CD4-positive, alpha-beta memory T cell (primary cell): ENCODE results near the gene UBASH3B. TPM values are rescaled to one million over a fixed set of nuclear protein-coding genes. Genes with fewer than 3 reads are reported as not detected.
A peak's percentile ranks its signal among the peaks of the same experiment; 100 is the strongest.

ENCODE experiments used
- CTCF ChIA-PET: fragments of 350-600 bp; sonication (Branson Sonifier 250); formaldehyde crosslinking; loops from one replicate; lab custom pipeline; 2021; ENCODE audit warnings: inconsistent platforms; ENCODE audit not compliant: partially characterized antibody; lab: Charles Lee
- POLR2A ChIA-PET: fragments of 350-600 bp; sonication (Branson Sonifier 250); formaldehyde crosslinking; loops from one replicate; lab custom pipeline; 2021; ENCODE audit not compliant: partially characterized antibody; lab: Charles Lee
- DNase-seq, 5 donors: peaks; one replicate each; pipeline versions ENCODE4 v3.0.0 to v3.0.0-alpha.2; 2020 to 2022; ENCODE audit warnings: mixed read lengths in 1 of 5
- H3K27ac ChIP-seq: one replicate; pipeline ENCODE4 v1.7.0; 2013; ENCODE audit warnings: low read depth, low read length
- H3K27me3 ChIP-seq: 2 replicates; pipeline ENCODE4 v1.7.0; 2013; ENCODE audit warnings: mild to moderate bottlenecking, low read length, moderate library complexity; ENCODE audit not compliant: insufficient read depth
- H3K36me3 ChIP-seq: 2 replicates; pipeline ENCODE4 v1.7.0; 2013; ENCODE audit warnings: mild to moderate bottlenecking, low read length, moderate library complexity; ENCODE audit not compliant: insufficient read depth
- H3K4me1 ChIP-seq: 2 replicates; pipeline ENCODE4 v1.7.0; 2013; ENCODE audit warnings: mild to moderate bottlenecking, low read length, moderate library complexity; ENCODE audit not compliant: insufficient read depth
- H3K4me3 ChIP-seq, 2 donors: one replicate each; pipeline ENCODE4 v1.7.0; 2013; ENCODE audit warnings: low read length in 2 of 2, mild to moderate bottlenecking in 1 of 2
- H3K9me3 ChIP-seq, 2 donors: one replicate each; pipeline ENCODE4 v1.7.0; 2013; ENCODE audit warnings: low read length in 2 of 2, control low read depth in 1 of 2; ENCODE audit not compliant: control insufficient read depth in 1 of 2
- H3K27ac Mint-ChIP-seq, 7 donors: one replicate each; pipeline ENCODE4 v1.8.0; 2020 to 2021; ENCODE audit warnings: mixed read lengths in 7 of 7, mild to moderate bottlenecking in 6 of 7, inconsistent platforms in 3 of 7, moderate library complexity in 3 of 7
- H3K27me3 Mint-ChIP-seq, 2 donors: one replicate each; pipeline ENCODE4 v1.8.0; 2020 to 2021; ENCODE audit warnings: mixed read lengths in 2 of 2
- H3K36me3 Mint-ChIP-seq, 2 donors: one replicate each; pipeline ENCODE4 v1.8.0; 2020 to 2021; ENCODE audit warnings: mixed read lengths in 2 of 2, inconsistent platforms in 1 of 2, mild to moderate bottlenecking in 1 of 2
- H3K4me1 Mint-ChIP-seq, 4 donors: one replicate each; pipeline ENCODE4 v1.8.0; 2020 to 2021; ENCODE audit warnings: mixed read lengths in 4 of 4, mild to moderate bottlenecking in 1 of 4
- H3K4me3 Mint-ChIP-seq, 8 donors: one replicate each; pipeline ENCODE4 v1.8.0; 2020 to 2021; ENCODE audit warnings: mixed read lengths in 8 of 8, mild to moderate bottlenecking in 7 of 8, moderate library complexity in 6 of 8, inconsistent platforms in 3 of 8
- H3K9me3 Mint-ChIP-seq, 8 donors: one replicate each; pipeline ENCODE4 v1.8.0; 2020 to 2021; ENCODE audit warnings: mixed read lengths in 8 of 8, mild to moderate bottlenecking in 5 of 8, inconsistent platforms in 3 of 8, moderate library complexity in 1 of 8
- intact Hi-C: fragments of 100-400 bp; cut with micrococcal nuclease; formaldehyde crosslinking; loops from one replicate; pipeline ENCODE4 v1.15.1; 2023
- polyA plus RNA-seq, 2 donors: library from polyadenylated mRNA; unstranded; fragments of 300-500 nt; fragmentation: Illumina TruSeq; gene quantifications; one replicate each; pipeline ENCODE4 v1.2.3, GENCODE V29; 2021
- total RNA-seq, 2 experiments: library from RNA; stranded (reverse); gene quantifications; one replicate each; pipeline ENCODE4 v1.2.3, GENCODE V29; 2021

The UBASH3B gene
- total and polyA plus RNA-seq, 4 experiments from 2014 or later, result 6.7 to 30.9 (median 20.2) TPM

GRCh38 chr11:122721964-122722266 is 66.4 kb downstream of the UBASH3B start:
- peaks cover 52 to 85% (median 69%) of the 10 kb centered on the region in 4 donors for H3K4me1 Mint-ChIP-seq
- DNase-seq, result peak in 1 of 5 donors; percentile 23
- ChIA-PET CTCF (interaction anchor here (0.8 to 1.9 kb wide), 12 partner anchors 12 to 333 kb away, joined by 3 to 9 read pairs (median 5); partner anchors contain the start of gene UBASH3B), POLR2A (interaction anchor here (0.9 to 3.5 kb wide), 12 partner anchors 10 to 64 kb away, joined by 3 to 19 read pairs (median 6); no protein-coding TSS in a partner anchor)
- H3K4me3 Mint-ChIP-seq, result peak overlapping the region in 5 of 8 donors; percentile 5 to 63 (median 27)
- H3K27ac ChIP-seq, result peak overlapping the region; percentile 2
- H3K36me3 Mint-ChIP-seq, result peaks cover 2 to 6% of the 10 kb centered on the region in 2 donors
- peak overlapping the region in 6 of 7 donors; percentile 42 to 83 (median 78) for H3K27ac Mint-ChIP-seq
- no peak overlapping the region for H3K4me3 ChIP-seq
- intact Hi-C loops, result loop anchor here (2.0 kb wide), 1 partner anchor 25 kb away; no protein-coding TSS in a partner anchor
- no peaks in the 10 kb centered on the region for H3K27me3 ChIP-seq
- H3K36me3 ChIP-seq, result no peaks in the 10 kb centered on the region
- H3K9me3 Mint-ChIP-seq, result no peaks in the 10 kb centered on the region
- H3K4me1 ChIP-seq, result peaks cover 65% of the 10 kb centered on the region
- H3K9me3 ChIP-seq, result no peaks in the 10 kb centered on the region
- H3K27me3 Mint-ChIP-seq, result no peaks in the 10 kb centered on the region

DNA sequence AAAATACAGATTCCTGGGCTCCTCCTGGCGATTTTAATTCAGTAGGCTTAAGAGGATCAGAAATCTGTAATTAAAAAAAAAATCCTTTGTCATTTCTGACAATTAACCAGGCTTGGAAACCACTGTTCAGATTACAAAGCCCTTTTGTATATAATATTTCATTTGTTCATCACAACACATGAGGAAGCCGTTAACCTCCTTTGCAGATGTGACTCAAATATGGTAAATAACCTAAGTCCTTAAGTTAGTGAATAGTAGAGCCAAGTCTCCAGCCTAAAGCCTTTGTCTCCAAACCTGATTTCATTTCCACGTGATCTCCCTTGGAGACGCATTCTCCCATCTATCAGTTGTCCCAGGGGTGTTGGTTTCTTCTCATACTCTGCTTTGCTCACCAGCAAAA is 67.6 kb downstream of the UBASH3B start:
- POLR2A ChIA-PET, result interaction anchor here (0.9 to 2.6 kb wide), 10 partner anchors 9 to 67 kb away, joined by 3 to 11 read pairs (median 5); partner anchors contain the start of gene UBASH3B
- Histone ChIP-seq H3K36me3 (no peaks in the 10 kb centered on the region), H3K27ac (no peak overlapping the region), H3K4me1 (peaks cover 65% of the 10 kb centered on the region), H3K9me3 (no peaks in the 10 kb centered on the region), H3K4me3 (no peak overlapping the region), H3K27me3 (no peaks in the 10 kb centered on the region)
- peaks cover 2 to 6% of the 10 kb centered on the region in 2 donors for H3K36me3 Mint-ChIP-seq
- no peak for DNase-seq
- intact Hi-C loops, result loop anchor here (2.0 kb wide), 1 partner anchor 26 kb away; no protein-coding TSS in a partner anchor
- no peaks in the 10 kb centered on the region for H3K9me3 Mint-ChIP-seq
- CTCF ChIA-PET, result interaction anchor here (0.9 to 1.6 kb wide), 8 partner anchors 12 to 95 kb away, joined by 3 to 5 read pairs (median 4); no protein-coding TSS in a partner anchor
- peak overlapping the region in 6 of 7 donors; percentile 31 to 90 (median 72) for H3K27ac Mint-ChIP-seq
- H3K4me3 Mint-ChIP-seq, result peak overlapping the region in 4 of 8 donors; percentile 20 to 41 (median 32)
- peaks cover 56 to 86% (median 71%) of the 10 kb centered on the region in 4 donors for H3K4me1 Mint-ChIP-seq
- no peaks in the 10 kb centered on the region for H3K27me3 Mint-ChIP-seq

- CTCF ChIA-PET, result interaction anchor here (0.6 to 1.6 kb wide), 7 partner anchors 11 to 95 kb away, joined by 3 to 4 read pairs (median 3); no protein-coding TSS in a partner anchor
- peaks cover 2 to 6% of the 10 kb centered on the region in 2 donors for H3K36me3 Mint-ChIP-seq
- no peak overlapping the region for H3K27ac ChIP-seq
- H3K36me3 ChIP-seq, result no peaks in the 10 kb centered on the region
- no peaks in the 10 kb centered on the region for H3K27me3 Mint-ChIP-seq
- no peak for DNase-seq
- peak overlapping the region; percentile 31 to 90 (median 67) for H3K27ac Mint-ChIP-seq
- no peaks in the 10 kb centered on the region for H3K9me3 ChIP-seq
- peak overlapping the region in 5 of 8 donors; percentile 18 to 41 (median 29) for H3K4me3 Mint-ChIP-seq
- intact Hi-C loops, result loop anchor here (2.0 kb wide), 1 partner anchor 27 kb away; no protein-coding TSS in a partner anchor
- peaks cover 70% of the 10 kb centered on the region for H3K4me1 ChIP-seq
- H3K4me1 Mint-ChIP-seq, result peaks cover 56 to 86% (median 72%) of the 10 kb centered on the region in 4 donors
- H3K4me3 ChIP-seq, result no peak overlapping the region
- H3K9me3 Mint-ChIP-seq, result no peaks in the 10 kb centered on the region
- POLR2A ChIA-PET, result interaction anchor here (0.8 to 1.8 kb wide), 7 partner anchors 12 to 68 kb away, joined by 3 to 11 read pairs (median 4); partner anchors contain the start of gene UBASH3B
- H3K27me3 ChIP-seq, result no peaks in the 10 kb centered on the region
Observed at GRCh38 chr11:122723576-122723975, 68.1 kb downstream of the UBASH3B start.

GRCh38 chr11:122724520-122724919 is 69.0 kb downstream of the UBASH3B start:
- peaks cover 2 to 5% of the 10 kb centered on the region in 2 donors for H3K36me3 Mint-ChIP-seq
- Histone ChIP-seq H3K4me3 (no peak overlapping the region), H3K36me3 (no peaks in the 10 kb centered on the region), H3K4me1 (peaks cover 77% of the 10 kb centered on the region), H3K9me3 (no peaks in the 10 kb centered on the region), H3K27me3 (no peaks in the 10 kb centered on the region), H3K27ac (no peak overlapping the region)
- ChIA-PET CTCF (interaction anchor here (1.2 to 1.6 kb wide), 3 partner anchors 10 to 51 kb away, joined by 4 read pairs; no protein-coding TSS in a partner anchor), POLR2A (interaction anchor here (1.2 to 1.8 kb wide), 3 partner anchors 9 to 69 kb away, joined by 3 to 11 read pairs (median 3); partner anchors contain the start of gene UBASH3B)
- peak overlapping the region in 5 of 8 donors; percentile 4 to 47 (median 20) for H3K4me3 Mint-ChIP-seq
- no peaks in the 10 kb centered on the region for H3K27me3 Mint-ChIP-seq
- H3K9me3 Mint-ChIP-seq, result no peaks in the 10 kb centered on the region
- DNase-seq, result no peak
- H3K27ac Mint-ChIP-seq, result peak overlapping the region in 6 of 7 donors; percentile 4 to 77 (median 56)
- intact Hi-C loops, result no loop called here
- peaks cover 58 to 90% (median 77%) of the 10 kb centered on the region in 4 donors for H3K4me1 Mint-ChIP-seq

DNA sequence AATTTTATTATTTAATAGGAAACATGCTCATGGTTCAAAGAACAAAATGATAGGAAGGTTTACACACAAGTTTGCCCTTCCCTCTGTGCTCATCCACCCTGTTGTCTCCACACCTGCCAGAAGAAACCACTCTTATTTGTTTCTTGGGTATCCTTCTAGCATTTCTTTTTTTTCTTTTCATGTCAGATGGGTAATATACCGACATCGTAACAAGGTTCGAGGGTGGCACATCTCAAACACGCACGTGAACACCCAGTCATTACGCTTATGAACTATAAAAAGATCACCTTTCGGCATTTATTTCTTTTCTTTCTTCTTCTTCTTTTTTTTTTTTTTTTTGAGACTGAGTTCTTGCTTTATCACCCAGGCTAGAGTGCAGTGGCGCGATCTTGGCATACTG is 70.5 kb downstream of the UBASH3B start:
- POLR2A ChIA-PET, result interaction anchor here (0.6 to 3.6 kb wide), 13 partner anchors 7 to 336 kb away, joined by 3 to 64 read pairs (median 7); partner anchors contain the start of genes HSPA8 and UBASH3B

DNA sequence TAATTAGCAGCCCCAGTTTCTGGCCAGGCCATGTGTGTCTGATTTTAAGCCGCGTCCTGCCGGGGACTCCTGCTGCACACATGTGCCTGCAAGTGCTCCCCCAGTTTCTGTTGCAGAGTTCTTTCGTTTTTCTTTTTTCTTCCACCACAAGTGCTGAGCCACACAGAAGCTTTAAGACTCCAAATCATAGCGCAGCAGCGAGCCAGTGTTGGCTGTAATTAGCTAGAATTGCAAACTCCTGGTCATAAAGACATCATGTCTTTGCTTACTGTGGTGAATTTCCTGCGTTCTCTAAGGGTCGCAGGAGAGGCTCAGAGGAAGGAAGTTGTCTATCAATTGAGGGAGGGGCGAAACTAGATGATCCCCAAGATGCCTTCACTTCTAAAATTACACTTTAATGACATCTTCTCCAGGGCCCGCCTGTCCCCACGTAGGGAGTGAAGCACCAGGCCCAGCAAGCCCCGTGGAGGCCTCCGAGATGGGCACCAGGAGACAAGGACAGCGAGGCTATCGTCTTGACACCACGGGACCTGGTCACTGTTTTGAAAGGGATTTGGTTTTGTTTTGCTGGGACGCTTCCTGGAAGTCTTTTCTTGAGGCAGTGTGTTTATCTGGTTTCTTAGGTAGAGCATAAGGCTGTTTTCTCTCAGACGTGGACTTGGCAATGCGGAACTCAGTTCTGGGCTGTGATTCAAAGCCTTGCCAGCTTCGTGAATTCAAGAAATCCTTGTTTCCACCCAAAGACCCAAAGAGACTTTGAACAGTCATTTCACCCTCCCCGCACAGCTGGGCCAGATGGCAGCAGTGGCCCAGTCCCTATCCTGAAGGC is 71.8 kb downstream of the UBASH3B start:
- Histone ChIP-seq H3K27ac (peak overlapping the region; percentile 59), H3K27me3 (no peaks in the 10 kb centered on the region), H3K9me3 (no peaks in the 10 kb centered on the region), H3K36me3 (no peaks in the 10 kb centered on the region), H3K4me3 (peak overlapping the region; percentile 9 to 38), H3K4me1 (peaks cover 67% of the 10 kb centered on the region)
- Mint-ChIP-seq H3K27me3 (no peaks in the 10 kb centered on the region), H3K27ac (peak overlapping the region; percentile 92 to 99 (median 95)), H3K4me3 (peak overlapping the region; percentile 79 to 93 (median 88)), H3K9me3 (no peaks in the 10 kb centered on the region), H3K4me1 (peaks cover 51 to 66% (median 59%) of the 10 kb centered on the region in 4 donors), H3K36me3 (peaks cover 0 to 2% of the 10 kb centered on the region in 2 donors)
- DNase-seq, result peak in 4 of 5 donors; percentile 38 to 50 (median 47)
- intact Hi-C loops, result loop anchor here (2.0 kb wide), 2 partner anchors 17 to 71 kb away; no protein-coding TSS in a partner anchor
- POLR2A ChIA-PET, result interaction anchor here (0.7 to 3.6 kb wide), 19 partner anchors 9 to 341 kb away, joined by 3 to 64 read pairs (median 5); partner anchors contain the start of genes HSPA8 and UBASH3B
- CTCF ChIA-PET, result interaction anchor here (0.8 to 5.2 kb wide), 18 partner anchors 9 to 125 kb away, joined by 3 to 46 read pairs (median 4); partner anchors contain the start of gene UBASH3B

More for the DNA sequence above, 70.5 kb downstream of the UBASH3B start:
- H3K4me3 Mint-ChIP-seq, result peak overlapping the region in 2 of 8 donors; percentile 30 to 85
- peak overlapping the region in 4 of 7 donors; percentile 50 to 99 (median 95) for H3K27ac Mint-ChIP-seq
- Histone ChIP-seq H3K4me1 (peaks cover 69% of the 10 kb centered on the region), H3K27ac (no peak overlapping the region), H3K27me3 (no peaks in the 10 kb centered on the region), H3K4me3 (no peak overlapping the region), H3K9me3 (no peaks in the 10 kb centered on the region), H3K36me3 (no peaks in the 10 kb centered on the region)
- H3K9me3 Mint-ChIP-seq, result no peaks in the 10 kb centered on the region
- peaks cover 0 to 2% of the 10 kb centered on the region in 2 donors for H3K36me3 Mint-ChIP-seq
- intact Hi-C loops, result loop anchor here (2.0 kb wide), 2 partner anchors 19 to 69 kb away; no protein-coding TSS in a partner anchor
- DNase-seq, result no peak
- peaks cover 49 to 76% (median 65%) of the 10 kb centered on the region in 4 donors for H3K4me1 Mint-ChIP-seq
- no peaks in the 10 kb centered on the region for H3K27me3 Mint-ChIP-seq
- CTCF ChIA-PET, result interaction anchor here (0.7 to 5.2 kb wide), 9 partner anchors 7 to 126 kb away, joined by 3 to 46 read pairs (median 4); partner anchors contain the start of gene UBASH3B
